ENCODE measurements around the gene ZCCHC24. TPM values are rescaled to one million over a fixed set of nuclear protein-coding genes. Genes with fewer than 3 reads are reported as not detected.

ZCCHC24 gene
- total RNA-seq, 1 donor = 4.0 TPM

- H3K4me3 ChIP-seq (ENCODE audit: low read length) = no peak overlapping the region
- H3K4me1 ChIP-seq (ENCODE audit: insufficient read depth, low read length) = peaks cover 19% of the 10 kb centered on the region
- no peaks in the 10 kb centered on the region for H3K9me3 ChIP-seq (ENCODE audit: low read depth, low read length)
- H3K27me3 ChIP-seq (ENCODE audit: insufficient read depth, low read length) = no peaks in the 10 kb centered on the region
These were observed 46.1 kb downstream of the ZCCHC24 start for GRCh38 chr10:79399223-79399831.

DNA sequence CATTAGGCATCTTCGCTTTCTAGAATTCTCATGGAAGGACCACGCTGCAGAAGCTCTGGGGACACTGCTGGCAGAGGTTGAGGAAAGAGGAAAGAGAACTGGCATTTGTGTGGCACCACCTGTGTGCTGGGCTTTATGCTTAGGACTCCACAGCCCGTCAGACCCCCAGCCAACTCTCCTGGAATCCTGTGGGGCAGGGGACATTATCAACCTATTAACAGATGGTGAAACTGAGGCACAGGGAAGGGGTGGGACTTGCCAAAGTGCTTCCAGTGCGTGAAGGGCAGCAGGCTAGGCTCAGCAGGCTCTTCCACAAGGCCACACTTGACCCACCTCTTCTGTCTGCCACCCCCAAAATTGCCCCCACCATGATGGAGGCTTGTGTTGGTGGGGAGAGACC, 46.8 kb downstream of the ZCCHC24 start:
- peaks cover 12% of the 10 kb centered on the region for H3K4me1 ChIP-seq (ENCODE audit: insufficient read depth, low read length)
- H3K4me3 ChIP-seq (ENCODE audit: low read length) = no peak overlapping the region
- no peaks in the 10 kb centered on the region for H3K9me3 ChIP-seq (ENCODE audit: low read depth, low read length)
- no peaks in the 10 kb centered on the region for H3K27me3 ChIP-seq (ENCODE audit: insufficient read depth, low read length)

- no peaks in the 10 kb centered on the region for H3K9me3 ChIP-seq (ENCODE audit: low read depth, low read length)
- H3K27me3 ChIP-seq (ENCODE audit: insufficient read depth, low read length) = no peaks in the 10 kb centered on the region
- H3K4me1 ChIP-seq (ENCODE audit: insufficient read depth, low read length) = peaks cover 9% of the 10 kb centered on the region
- H3K4me3 ChIP-seq (ENCODE audit: low read length) = no peak overlapping the region
These were observed 47.7 kb downstream of the ZCCHC24 start for GRCh38 chr10:79397575-79398303.

- Histone ChIP-seq H3K4me3 (ENCODE audit: low read length) (no peak overlapping the region), H3K4me1 (ENCODE audit: insufficient read depth, low read length) (peaks cover 9% of the 10 kb centered on the region), H3K9me3 (ENCODE audit: low read depth, low read length) (no peaks in the 10 kb centered on the region), H3K27me3 (ENCODE audit: insufficient read depth, low read length) (no peaks in the 10 kb centered on the region)
These were observed 48.4 kb downstream of the ZCCHC24 start for GRCh38 chr10:79397051-79397450.

- H3K9me3 ChIP-seq (ENCODE audit: low read depth, low read length) = no peaks in the 10 kb centered on the region
- H3K27me3 ChIP-seq (ENCODE audit: insufficient read depth, low read length) = no peaks in the 10 kb centered on the region
- no peak overlapping the region for H3K4me3 ChIP-seq (ENCODE audit: low read length)
- peaks cover 9% of the 10 kb centered on the region for H3K4me1 ChIP-seq (ENCODE audit: insufficient read depth, low read length)
These were observed 48.9 kb downstream of the ZCCHC24 start for GRCh38 chr10:79396520-79396919.

DNA sequence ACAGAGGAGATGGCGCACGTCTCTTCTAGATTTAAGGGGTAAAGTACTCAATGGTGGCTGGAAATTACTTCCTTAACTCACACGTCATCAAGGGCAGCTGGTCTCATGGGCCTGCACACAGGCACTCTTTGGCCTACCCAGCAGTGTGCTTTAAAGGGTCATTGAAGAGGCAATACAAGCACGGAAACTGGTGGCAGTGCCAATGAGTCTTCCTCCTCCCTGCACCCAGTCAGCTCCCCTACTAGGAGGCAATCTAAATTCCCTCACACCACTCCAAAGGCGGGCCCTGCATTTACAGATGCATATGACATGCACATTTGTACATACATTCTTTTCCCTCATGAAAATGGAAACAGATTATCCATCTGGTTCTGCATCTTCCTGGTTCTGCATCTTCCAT, 50.8 kb downstream of the ZCCHC24 start:
- no peaks in the 10 kb centered on the region for H3K9me3 ChIP-seq (ENCODE audit: low read depth, low read length)
- H3K27me3 ChIP-seq (ENCODE audit: insufficient read depth, low read length) = no peaks in the 10 kb centered on the region
- no peak overlapping the region for H3K4me3 ChIP-seq (ENCODE audit: low read length)
- peaks cover 5% of the 10 kb centered on the region for H3K4me1 ChIP-seq (ENCODE audit: insufficient read depth, low read length)

DNA sequence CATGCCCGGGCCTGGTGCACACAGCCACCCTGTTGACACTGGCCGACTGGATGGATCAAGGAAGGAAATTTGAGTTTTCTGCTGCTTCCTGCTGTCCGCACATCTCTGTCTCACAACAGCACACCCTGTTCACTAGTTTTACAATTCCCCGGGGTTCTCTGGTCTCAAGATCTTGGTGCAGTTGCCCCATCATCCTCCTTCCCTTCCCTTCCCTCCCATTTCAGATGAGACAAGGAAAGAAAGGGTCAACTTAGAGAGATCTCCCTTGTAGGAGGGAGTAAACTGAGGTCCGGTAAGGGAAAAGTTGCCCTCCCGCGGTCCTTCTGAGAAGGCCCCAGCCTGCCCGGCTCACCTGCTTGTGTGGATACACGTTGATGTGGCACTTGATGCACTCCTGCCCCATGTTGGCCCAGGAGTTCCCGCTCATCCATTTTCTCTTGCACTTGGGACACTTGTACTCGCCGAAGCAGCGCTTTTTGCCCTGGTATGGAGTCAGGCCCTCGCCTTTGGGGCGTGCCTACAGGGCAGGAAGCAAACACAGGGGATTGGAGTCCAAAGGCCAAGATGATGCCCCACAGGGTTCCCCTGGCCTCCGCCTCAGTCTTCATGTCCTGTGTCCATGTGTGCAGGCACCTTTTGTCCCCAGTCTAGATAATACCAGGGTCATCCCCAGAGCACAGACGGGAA, 51.4 kb downstream of the ZCCHC24 start:
- H3K4me1 ChIP-seq (ENCODE audit: insufficient read depth, low read length) = no peaks in the 10 kb centered on the region
- H3K4me3 ChIP-seq (ENCODE audit: low read length) = no peak overlapping the region
- no peaks in the 10 kb centered on the region for H3K9me3 ChIP-seq (ENCODE audit: low read depth, low read length)
- H3K27me3 ChIP-seq (ENCODE audit: insufficient read depth, low read length) = no peaks in the 10 kb centered on the region

- no peaks in the 10 kb centered on the region for H3K27me3 ChIP-seq (ENCODE audit: insufficient read depth, low read length)
- H3K4me3 ChIP-seq (ENCODE audit: low read length) = no peak overlapping the region
- H3K4me1 ChIP-seq (ENCODE audit: insufficient read depth, low read length) = no peaks in the 10 kb centered on the region
- H3K9me3 ChIP-seq (ENCODE audit: low read depth, low read length) = no peaks in the 10 kb centered on the region
These were observed 52.1 kb downstream of the ZCCHC24 start for GRCh38 chr10:79393221-79393923.

DNA sequence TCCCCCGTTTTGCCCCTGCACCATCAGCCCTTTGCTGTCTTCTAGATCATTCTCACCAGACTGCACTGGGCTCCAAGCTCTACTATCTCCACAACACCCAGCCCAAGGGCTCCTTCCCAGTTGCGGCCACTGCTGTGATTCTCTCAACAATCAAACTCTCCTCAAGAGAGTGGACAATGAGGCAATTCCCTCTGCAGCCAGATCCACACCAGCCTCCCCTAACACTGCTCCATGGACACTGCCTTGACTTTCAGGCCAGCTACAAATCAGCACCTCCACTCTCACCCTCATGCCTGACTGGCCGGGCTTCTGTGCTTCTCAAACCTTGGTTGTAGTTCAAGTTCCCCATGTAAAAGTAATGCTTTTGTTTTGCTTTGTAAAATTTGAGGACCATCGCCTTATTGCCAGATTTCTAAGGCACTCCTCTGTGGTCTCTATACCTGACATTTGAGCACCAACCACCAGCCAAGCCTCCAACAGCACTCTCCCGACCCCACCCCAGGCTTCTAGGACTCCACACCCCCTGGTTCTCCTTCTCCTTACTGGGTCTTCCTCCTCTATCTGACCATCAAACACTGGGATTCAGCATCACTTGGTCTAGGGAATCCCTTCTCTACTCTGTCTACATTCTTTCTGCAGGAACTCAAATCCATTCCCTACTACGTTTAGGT, 52.8 kb downstream of the ZCCHC24 start:
- H3K27me3 ChIP-seq (ENCODE audit: insufficient read depth, low read length) = no peaks in the 10 kb centered on the region
- H3K4me1 ChIP-seq (ENCODE audit: insufficient read depth, low read length) = no peaks in the 10 kb centered on the region
- H3K9me3 ChIP-seq (ENCODE audit: low read depth, low read length) = no peaks in the 10 kb centered on the region
- H3K4me3 ChIP-seq (ENCODE audit: low read length) = no peak overlapping the region

DNA sequence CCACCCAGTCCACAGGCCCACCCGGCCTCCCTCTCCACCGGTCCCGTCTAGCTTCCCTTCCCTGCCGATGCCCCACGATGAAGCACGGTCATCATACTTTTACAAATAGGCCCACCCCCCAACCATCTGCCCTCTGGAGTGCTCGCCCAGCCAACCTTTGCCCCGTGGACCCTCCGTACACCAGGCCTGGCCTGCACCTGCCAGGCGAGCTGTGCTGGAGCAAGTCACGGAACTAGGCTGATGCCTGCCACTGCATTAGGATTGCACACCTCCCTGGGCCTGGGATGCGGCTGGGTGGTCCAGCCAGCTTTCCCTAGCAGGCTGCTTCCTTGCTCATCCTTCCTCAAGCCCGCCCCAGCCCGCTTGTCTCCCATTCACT, 53.4 kb downstream of the ZCCHC24 start:
- Histone ChIP-seq H3K27me3 (ENCODE audit: insufficient read depth, low read length) (no peaks in the 10 kb centered on the region), H3K4me1 (ENCODE audit: insufficient read depth, low read length) (no peaks in the 10 kb centered on the region), H3K9me3 (ENCODE audit: low read depth, low read length) (no peaks in the 10 kb centered on the region), H3K4me3 (ENCODE audit: low read length) (no peak overlapping the region)

DNA sequence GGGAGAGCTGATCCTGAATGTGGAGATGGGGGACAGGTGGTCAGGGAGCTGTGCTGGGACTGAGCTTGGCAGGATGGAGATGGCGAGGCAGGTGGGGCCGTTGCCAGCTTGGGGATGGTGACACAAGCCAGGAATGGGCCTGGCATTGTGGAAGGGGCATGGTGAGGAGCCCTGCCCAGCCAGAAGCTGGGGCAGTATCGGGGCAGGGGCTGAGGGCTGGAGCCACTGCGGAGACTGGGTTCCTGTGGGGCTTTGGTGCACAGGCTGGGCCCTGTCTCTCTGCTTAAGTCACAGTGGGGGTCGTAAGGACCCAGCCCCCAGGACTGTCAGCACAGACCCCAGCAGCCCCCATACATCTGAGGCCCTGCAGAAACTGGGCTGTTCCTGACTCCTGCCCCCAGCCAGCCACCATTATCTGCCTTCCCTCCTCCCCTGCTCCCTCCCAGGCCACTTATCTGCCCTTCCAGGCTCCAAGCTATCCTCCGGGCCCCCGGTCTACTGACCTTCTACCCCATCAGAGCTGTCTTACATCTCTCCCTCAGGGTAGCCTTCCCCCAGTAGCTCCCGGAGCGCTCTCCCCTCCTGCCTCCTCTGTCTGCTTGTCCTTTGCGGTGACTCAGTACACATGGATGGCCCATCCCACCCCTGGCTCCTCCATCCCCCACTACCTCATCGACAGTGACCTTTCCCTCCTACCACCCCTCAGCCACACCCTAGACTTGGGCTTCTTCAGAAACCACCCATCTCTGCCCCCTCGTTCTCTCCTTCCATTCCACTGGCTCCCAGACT, 54.0 kb downstream of the ZCCHC24 start:
- Histone ChIP-seq H3K4me3 (ENCODE audit: low read length) (no peak overlapping the region), H3K9me3 (ENCODE audit: low read depth, low read length) (no peaks in the 10 kb centered on the region), H3K4me1 (ENCODE audit: insufficient read depth, low read length) (no peaks in the 10 kb centered on the region), H3K27me3 (ENCODE audit: insufficient read depth, low read length) (no peaks in the 10 kb centered on the region)

DNA sequence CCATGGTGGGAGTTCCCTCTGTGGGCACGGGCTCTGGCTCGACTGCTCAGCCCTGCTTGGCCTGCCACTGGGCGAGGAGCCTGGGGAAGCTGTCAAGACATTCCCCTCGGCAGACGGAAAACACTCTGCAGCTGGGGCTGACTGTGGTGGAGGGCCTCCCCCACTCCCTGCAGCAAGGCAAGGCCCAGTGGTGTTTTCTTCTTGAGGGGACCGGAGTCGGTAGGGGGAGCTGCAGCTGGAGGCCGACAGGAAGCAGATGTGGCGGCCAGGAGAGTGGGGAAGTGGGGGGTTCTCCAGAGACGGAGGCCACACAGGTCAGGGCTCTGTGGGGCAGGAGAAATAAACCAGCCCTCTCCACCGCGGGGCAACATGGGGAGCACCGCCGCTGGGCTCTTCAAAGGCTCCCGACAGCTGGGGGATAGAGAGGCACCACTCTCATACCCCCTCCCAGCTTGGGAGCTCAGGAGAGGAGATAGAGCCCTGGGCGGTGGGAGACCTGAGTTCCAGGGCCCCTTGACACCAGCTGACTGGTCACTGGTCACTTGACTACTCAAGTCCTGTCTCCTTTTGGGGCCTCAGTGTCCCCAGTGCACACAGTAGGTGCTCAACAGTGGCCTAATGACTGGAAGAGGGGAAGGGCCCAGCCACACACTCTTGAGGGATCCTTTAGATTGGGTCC, 54.7 kb downstream of the ZCCHC24 start:
- no peaks in the 10 kb centered on the region for H3K4me1 ChIP-seq (ENCODE audit: insufficient read depth, low read length)
- no peaks in the 10 kb centered on the region for H3K9me3 ChIP-seq (ENCODE audit: low read depth, low read length)
- no peaks in the 10 kb centered on the region for H3K27me3 ChIP-seq (ENCODE audit: insufficient read depth, low read length)
- no peak overlapping the region for H3K4me3 ChIP-seq (ENCODE audit: low read length)

- Histone ChIP-seq H3K4me1 (ENCODE audit: insufficient read depth, low read length) (no peaks in the 10 kb centered on the region), H3K27me3 (ENCODE audit: insufficient read depth, low read length) (no peaks in the 10 kb centered on the region), H3K4me3 (ENCODE audit: low read length) (no peak overlapping the region), H3K9me3 (ENCODE audit: low read depth, low read length) (no peaks in the 10 kb centered on the region)
These were observed 55.4 kb downstream of the ZCCHC24 start for GRCh38 chr10:79390057-79390456.
